Motor neuron (in vitro differentiated cells): ENCODE measurements around the gene MYO1F. TPM values are rescaled to one million over a fixed set of nuclear protein-coding genes. Genes with fewer than 3 reads are reported as not detected.

ENCODE experiments used
- ATAC-seq, 8 experiments: fragments of 200-7000 bp; cut with Tn5 transposase; replicated peaks in 6 of 8; 2 replicates each; pipeline ENCODE4 v1.8.0; 2021; ENCODE audit warnings: mild to moderate bottlenecking in 8 of 8, moderate library complexity in 8 of 8
- H3K27ac ChIP-seq, 2 donors: fragments of 250-450 bp; sonication (Bioruptor Pico); 2 replicates each; pipeline ENCODE4 v1.9.0; 2021; ENCODE audit warnings: antibody characterized with exemption in 2 of 2, mild to moderate bottlenecking in 2 of 2, moderate library complexity in 1 of 2
- H3K4me1 ChIP-seq, 2 donors: fragments of 250-450 bp; sonication (Bioruptor Pico); replicated peaks in 1 of 2; 2 replicates each; pipeline ENCODE4 v1.6.1; 2021; ENCODE audit warnings: antibody characterized with exemption in 2 of 2, mild to moderate bottlenecking in 2 of 2, moderate library complexity in 1 of 2
- H3K4me3 ChIP-seq, 5 donors: fragments of 250-450 bp; sonication (Bioruptor Pico); 2 replicates each; pipeline ENCODE4 v1.9.0; 2021; ENCODE audit warnings: antibody characterized with exemption in 5 of 5, mild to moderate bottlenecking in 5 of 5, moderate library complexity in 4 of 5
- WGBS, 10 experiments: fragments of 450-650 bp; shearing (Covaris generic); methylation state at CpG; one replicate each; pipeline ENCODE4 v1.0.0; 2022; 5-methylcytosine and 5-hydroxymethylcytosine counted together
- in situ Hi-C, 9 experiments: fragments of 400-800 bp; cut with MboI; loops; one replicate each; pipeline ENCODE4 v1.15.0; 2021; ENCODE audit warnings: low sequenced_read_pairs in 9 of 9, low pct_unique_long_range_greater_than_20kb in 2 of 9; ENCODE audit not compliant: unreplicated experiment in 9 of 9
- total RNA-seq, 8 experiments: library from RNA; unstranded; fragments of 300-600 nt; gene quantifications; 2 replicates each; pipeline versions ENCODE4 v1.2.3 to v1.2.4, GENCODE V29; 2022

Gene MYO1F
- total RNA-seq, 8 experiments from 2014 or later: 0.67 to 15.6 (median 4.7) TPM

- H3K27ac ChIP-seq: no peak overlapping the region
- WGBS, 10 experiments: 40 to 100% (median 81%) methylated on average over 1 to 8 of the region's 25 CpGs; no CpG with 5 or more reads in 4 of the 10 experiments
- no peak overlapping the region for H3K4me3 ChIP-seq
- in situ Hi-C loops: no loop called here
- peaks cover 17% of the 10 kb centered on the region in 2 donors for H3K4me1 ChIP-seq
- peak in 3 of 8 experiments; percentile 3 to 11 (median 8) for ATAC-seq
These were observed 87.5 kb downstream of the MYO1F start for GRCh38 chr19:8489561-8490394.

DNA sequence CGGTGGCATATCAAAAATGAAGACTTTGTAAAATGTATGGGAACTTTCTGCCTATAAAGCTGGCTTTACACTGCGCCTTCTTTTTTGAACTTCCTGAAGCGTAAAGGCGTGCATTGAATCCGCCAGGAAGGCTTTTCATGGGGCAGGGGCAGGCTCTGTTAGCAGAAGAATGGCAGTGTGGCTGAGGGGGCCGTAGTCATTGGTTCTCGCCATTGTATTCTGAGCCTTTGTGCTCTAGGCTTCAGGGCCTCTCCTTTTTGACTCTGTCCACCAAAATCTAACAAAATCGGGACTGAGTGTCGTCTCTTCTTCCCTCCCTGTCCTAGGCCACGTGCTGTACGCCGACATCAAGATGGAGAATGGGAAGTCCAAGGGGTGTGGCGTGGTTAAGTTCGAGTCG is 88.9 kb downstream of the MYO1F start:
- Histone ChIP-seq H3K4me3 (no peak overlapping the region), H3K4me1 (peaks cover 10 to 14% of the 10 kb centered on the region in 2 donors), H3K27ac (no peak overlapping the region)
- WGBS, 10 experiments: 16 to 89% (median 34%) methylated on average over 2 to 8 of the region's 15 CpGs; no CpG with 5 or more reads in 2 of the 10 experiments
- ATAC-seq: peak in 5 of 8 experiments; percentile 20 to 73 (median 61)
- in situ Hi-C loops: no loop called here

GRCh38 chr19:8487137-8487851 is 89.9 kb downstream of the MYO1F start:
- no peak for ATAC-seq
- WGBS, 10 experiments: 80 to 100% (median 96%) methylated on average over 1 to 11 of the region's 13 CpGs; no CpG with 5 or more reads in 1 of the 10 experiments
- in situ Hi-C loops: no loop called here
- Histone ChIP-seq H3K27ac (peak overlapping the region; percentile 24 to 42), H3K4me3 (no peak overlapping the region), H3K4me1 (peaks cover 10 to 14% of the 10 kb centered on the region in 2 donors)

- H3K4me3 ChIP-seq: no peak overlapping the region
- H3K27ac ChIP-seq: no peak overlapping the region
- peaks cover 10 to 14% of the 10 kb centered on the region in 2 donors for H3K4me1 ChIP-seq
- no peak for ATAC-seq
- in situ Hi-C loops: no loop called here
- 40 to 100% (median 87%) methylated on average over 1 to 8 of the region's 16 CpGs; no CpG with 5 or more reads in 1 of the 10 experiments for WGBS, 10 experiments
These were observed 90.5 kb downstream of the MYO1F start for GRCh38 chr19:8486661-8487136.

- Histone ChIP-seq H3K4me1 (peaks cover 10 to 14% of the 10 kb centered on the region in 2 donors), H3K4me3 (no peak overlapping the region), H3K27ac (no peak overlapping the region)
- ATAC-seq: peak in 3 of 8 experiments; percentile 12 to 23 (median 14)
- in situ Hi-C loops: no loop called here
- 88 to 100% (median 97%) methylated on average over 3 to 22 of the region's 62 CpGs; no CpG with 5 or more reads in 3 of the 10 experiments for WGBS, 10 experiments
These were observed 91.5 kb downstream of the MYO1F start for GRCh38 chr19:8485561-8486371.

- in situ Hi-C loops: no loop called here
- Histone ChIP-seq H3K4me3 (no peak overlapping the region), H3K4me1 (peaks cover 10 to 14% of the 10 kb centered on the region in 2 donors), H3K27ac (no peak overlapping the region)
- 75 to 98% (median 90%) methylated on average over 1 to 16 of the region's 18 CpGs; no CpG with 5 or more reads in 5 of the 10 experiments for WGBS, 10 experiments
- peak in 3 of 8 experiments; percentile 46 to 73 (median 53) for ATAC-seq
These were observed 92.8 kb downstream of the MYO1F start for GRCh38 chr19:8484331-8484894.

DNA sequence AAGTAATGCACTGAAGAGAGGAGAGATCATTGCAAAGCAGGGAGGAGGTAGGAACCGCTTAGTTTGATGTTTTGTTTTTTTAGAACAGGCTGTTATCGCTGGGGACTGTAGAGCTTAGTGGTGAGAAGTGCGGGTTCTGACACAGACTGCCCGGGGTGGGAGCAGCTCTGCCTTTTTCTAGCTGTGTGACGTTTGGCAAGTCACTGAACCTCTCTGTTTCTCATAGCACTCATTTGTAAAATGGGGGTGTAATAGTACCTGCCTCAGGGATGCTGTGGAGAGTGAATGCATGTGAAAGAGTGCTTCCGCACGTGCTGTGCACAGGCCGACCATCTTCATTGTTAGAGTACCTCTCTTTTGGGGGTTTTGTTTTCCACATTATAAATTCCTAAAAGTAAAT is 94.1 kb downstream of the MYO1F start:
- no peak for ATAC-seq
- peaks cover 7 to 10% of the 10 kb centered on the region in 2 donors for H3K4me1 ChIP-seq
- H3K27ac ChIP-seq: no peak overlapping the region
- WGBS, 10 experiments: 69 to 100% (median 91%) methylated on average over 1 to 7 of the region's 8 CpGs; no CpG with 5 or more reads in 1 of the 10 experiments
- in situ Hi-C loops: no loop called here
- no peak overlapping the region for H3K4me3 ChIP-seq

DNA sequence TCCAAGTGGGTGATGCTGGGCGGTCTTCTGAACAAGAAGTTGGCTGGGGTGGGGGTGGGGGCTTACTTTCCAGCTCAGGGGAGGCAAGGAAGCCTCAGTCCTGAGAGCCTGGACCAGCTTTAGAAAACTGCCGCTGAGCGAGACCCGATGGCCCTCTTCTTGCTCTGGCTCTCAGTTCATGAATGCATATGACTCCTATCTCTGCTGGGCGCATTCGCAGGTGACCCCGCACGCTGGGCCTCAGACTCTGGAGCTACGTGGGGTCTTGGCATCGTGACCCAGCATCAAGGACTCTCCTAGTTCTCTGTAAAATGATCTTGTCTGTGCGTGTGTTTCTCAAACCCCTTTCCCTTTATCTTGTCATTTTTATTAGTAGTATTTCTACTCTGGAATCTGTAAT is 94.5 kb downstream of the MYO1F start:
- H3K4me1 ChIP-seq: peaks cover 3 to 5% of the 10 kb centered on the region in 2 donors
- WGBS, 10 experiments: 87 to 100% (median 96%) methylated on average over 2 to 9 of the region's 11 CpGs; no CpG with 5 or more reads in 3 of the 10 experiments
- in situ Hi-C loops: no loop called here
- ATAC-seq: no peak
- no peak overlapping the region for H3K4me3 ChIP-seq
- no peak overlapping the region for H3K27ac ChIP-seq

- in situ Hi-C loops: no loop called here
- no peak for ATAC-seq
These were observed 95.6 kb downstream of the MYO1F start for GRCh38 chr19:8481616-8482015.

GRCh38 chr19:8481201-8481600 is 96.0 kb downstream of the MYO1F start:
- Histone ChIP-seq H3K4me3 (no peak overlapping the region), H3K27ac (no peak overlapping the region), H3K4me1 (no peaks in the 10 kb centered on the region)
- no peak for ATAC-seq
- in situ Hi-C loops: no loop called here
- WGBS, 10 experiments: 61 to 100% (median 89%) methylated on average over 1 to 6 of the region's 11 CpGs; no CpG with 5 or more reads in 2 of the 10 experiments

More at GRCh38 chr19:8481616-8482015, 95.6 kb downstream of the MYO1F start:
- 80 to 100% (median 91%) methylated on average over 1 to 5 of the region's 6 CpGs; no CpG with 5 or more reads in 6 of the 10 experiments for WGBS, 10 experiments
- no peaks in the 10 kb centered on the region for H3K4me1 ChIP-seq
- no peak overlapping the region for H3K4me3 ChIP-seq
- no peak overlapping the region for H3K27ac ChIP-seq

DNA sequence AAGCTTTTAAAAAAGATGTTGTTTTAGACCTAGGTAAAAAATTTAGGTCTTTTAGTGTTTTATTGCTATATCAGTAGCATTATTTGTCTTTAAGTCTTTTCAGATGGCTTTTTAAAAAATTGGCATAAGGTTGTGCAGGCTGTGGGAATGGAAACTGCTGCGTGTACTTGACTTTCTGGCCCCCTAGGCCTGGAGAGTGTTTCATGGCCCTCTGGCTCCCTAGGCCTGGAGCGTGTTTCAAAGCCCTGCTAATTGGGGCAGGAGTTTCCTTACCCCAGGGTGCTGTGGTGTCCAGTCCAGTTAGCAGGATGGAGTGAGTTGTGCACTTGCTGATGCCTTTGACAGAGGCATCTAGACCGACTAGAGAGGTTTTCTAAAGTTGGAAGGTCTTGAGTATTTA is 98.6 kb downstream of the MYO1F start:
- 33 to 100% (median 79%) methylated on average over 1 to 3 of the region's 3 CpGs for WGBS, 10 experiments
- no peak overlapping the region for H3K27ac ChIP-seq
- H3K4me1 ChIP-seq: no peaks in the 10 kb centered on the region
- in situ Hi-C loops: no loop called here
- no peak overlapping the region for H3K4me3 ChIP-seq
- no peak for ATAC-seq

- no peak overlapping the region for H3K27ac ChIP-seq
These were observed 99.4 kb downstream of the MYO1F start for GRCh38 chr19:8477889-8478288.

More at GRCh38 chr19:8477889-8478288, 99.4 kb downstream of the MYO1F start:
- in situ Hi-C loops: no loop called here
- ATAC-seq: no peak
- WGBS, 10 experiments: 75 to 100% (median 80%) methylated on average over 2 to 4 of the region's 4 CpGs; no CpG with 5 or more reads in 3 of the 10 experiments
- Histone ChIP-seq H3K4me3 (no peak overlapping the region), H3K4me1 (no peaks in the 10 kb centered on the region)
